C4-2B (cell line): Measurements from ENCODE around the gene UBL4A.
"Not testable (repeated sequence)": the region's sequence is repeated elsewhere in the genome, so short reads cannot be mapped to it uniquely, and the experiment has no call there.

Experiments
- H3K27ac ChIP-seq: fragments of 450-650 bp; 2 replicates; pipeline ENCODE4 v1.5.1; 2017
- ZFX ChIP-seq: fragments of 450-650 bp; IDR thresholded peaks from 2 replicates; pipeline ENCODE4 v1.6.1; 2017
- TF ChIP-seq, protein P1 (sequence below): fragments of 450-650 bp; conservative IDR thresholded peaks from 2 replicates; pipeline ENCODE4 v1.5.1; 2017; ENCODE audit warnings: mild to moderate bottlenecking

The UBL4A gene

DNA sequence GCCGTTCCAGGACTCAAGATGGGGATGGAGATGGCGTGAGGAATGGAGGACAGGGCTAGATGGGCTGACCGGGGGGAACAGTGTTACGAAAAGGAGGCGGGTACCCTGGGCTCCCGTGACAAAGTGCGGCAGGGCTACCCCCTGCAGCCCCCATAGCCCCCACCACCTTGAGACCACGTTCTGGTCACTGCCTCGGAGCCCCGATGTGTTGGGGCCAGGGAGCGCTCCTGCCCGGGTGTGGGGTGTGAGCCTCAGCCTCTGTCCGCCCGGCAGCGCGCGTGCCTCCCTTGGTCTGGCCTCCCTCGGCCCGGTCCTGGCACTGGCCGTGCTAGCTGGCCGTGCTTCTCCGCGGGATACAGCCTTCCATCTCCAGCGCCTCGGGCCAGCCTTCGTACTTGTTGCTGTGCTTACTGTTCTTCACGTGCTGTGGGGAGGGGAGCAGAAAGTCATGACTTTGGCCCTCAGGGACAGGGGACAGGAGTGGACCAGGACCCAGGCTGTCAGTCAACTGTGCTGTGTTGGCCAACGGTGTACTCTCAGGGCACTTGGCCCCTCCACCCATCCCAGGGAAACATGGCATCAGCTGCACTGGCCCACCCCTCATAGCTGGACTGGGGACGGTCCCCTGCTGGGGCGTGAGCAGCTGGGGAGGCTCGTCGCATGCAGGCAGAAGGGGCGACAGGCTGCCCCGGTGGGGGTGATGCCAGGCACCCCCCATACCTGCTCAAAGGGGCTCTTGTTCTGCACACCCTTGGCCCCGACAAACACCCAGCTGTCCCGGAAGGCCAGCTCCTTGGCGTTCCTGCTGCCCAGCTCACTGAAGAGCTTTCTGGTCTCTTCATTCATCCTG is 20.3 kb upstream of the UBL4A start:
- no peak for TF ChIP-seq ZFX
- TF ChIP-seq, protein P1, sequence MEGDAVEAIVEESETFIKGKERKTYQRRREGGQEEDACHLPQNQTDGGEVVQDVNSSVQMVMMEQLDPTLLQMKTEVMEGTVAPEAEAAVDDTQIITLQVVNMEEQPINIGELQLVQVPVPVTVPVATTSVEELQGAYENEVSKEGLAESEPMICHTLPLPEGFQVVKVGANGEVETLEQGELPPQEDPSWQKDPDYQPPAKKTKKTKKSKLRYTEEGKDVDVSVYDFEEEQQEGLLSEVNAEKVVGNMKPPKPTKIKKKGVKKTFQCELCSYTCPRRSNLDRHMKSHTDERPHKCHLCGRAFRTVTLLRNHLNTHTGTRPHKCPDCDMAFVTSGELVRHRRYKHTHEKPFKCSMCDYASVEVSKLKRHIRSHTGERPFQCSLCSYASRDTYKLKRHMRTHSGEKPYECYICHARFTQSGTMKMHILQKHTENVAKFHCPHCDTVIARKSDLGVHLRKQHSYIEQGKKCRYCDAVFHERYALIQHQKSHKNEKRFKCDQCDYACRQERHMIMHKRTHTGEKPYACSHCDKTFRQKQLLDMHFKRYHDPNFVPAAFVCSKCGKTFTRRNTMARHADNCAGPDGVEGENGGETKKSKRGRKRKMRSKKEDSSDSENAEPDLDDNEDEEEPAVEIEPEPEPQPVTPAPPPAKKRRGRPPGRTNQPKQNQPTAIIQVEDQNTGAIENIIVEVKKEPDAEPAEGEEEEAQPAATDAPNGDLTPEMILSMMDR, result no peak
- no peak overlapping the region for H3K27ac ChIP-seq

GRCh38 chrX:154505734-154506133 is 19.3 kb upstream of the UBL4A start:
- no peak for TF ChIP-seq ZFX
- TF ChIP-seq, protein P1, result no peak
- no peak overlapping the region for H3K27ac ChIP-seq

- no peak overlapping the region for H3K27ac ChIP-seq
- TF ChIP-seq, protein P1, result no peak
- no peak for TF ChIP-seq ZFX
Measured at GRCh38 chrX:154502989-154503388, 16.6 kb upstream of the UBL4A start.

DNA sequence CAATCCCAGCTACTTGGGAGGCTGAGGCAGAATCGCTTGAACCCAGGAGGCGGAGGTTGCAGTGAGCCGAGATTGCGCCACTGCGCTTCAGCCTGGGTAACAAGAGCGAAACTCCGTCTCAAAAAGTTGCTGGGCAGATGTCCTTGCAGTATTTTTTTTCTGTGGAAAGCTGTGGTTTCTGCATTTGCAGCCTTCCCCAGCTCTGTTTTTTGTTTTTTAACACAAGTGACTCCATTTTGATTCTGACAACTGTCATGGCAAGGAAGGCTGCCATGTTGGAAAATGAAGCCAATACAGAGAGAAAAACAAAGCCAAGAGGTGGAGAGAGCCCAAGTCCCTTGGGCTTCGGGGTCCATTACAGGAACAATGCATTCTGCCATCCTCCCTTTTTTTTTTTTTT is 15.7 kb upstream of the UBL4A start:
- H3K27ac ChIP-seq, result no peak overlapping the region
- no peak for TF ChIP-seq ZFX
- TF ChIP-seq, protein P1, result no peak

DNA sequence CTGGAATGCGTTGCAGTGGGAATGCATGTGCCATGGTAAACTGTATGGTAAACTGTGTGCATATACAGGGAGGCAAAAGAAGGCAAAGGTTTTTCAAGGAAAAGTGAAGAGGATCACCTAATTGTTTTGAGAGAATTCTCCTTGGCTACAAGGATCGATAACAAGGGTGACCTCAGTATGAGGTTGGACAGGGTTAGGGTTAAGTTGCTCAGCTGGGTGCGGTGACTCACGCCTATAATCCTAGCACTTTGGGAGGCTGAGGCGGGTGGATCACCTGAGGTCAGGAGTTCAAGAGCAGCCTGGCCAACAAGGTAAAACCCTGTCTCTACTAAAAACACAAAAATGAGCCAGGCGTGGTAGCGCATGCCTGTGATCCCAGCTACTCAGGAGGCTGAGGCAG is 15.0 kb upstream of the UBL4A start:
- H3K27ac ChIP-seq, result not testable (repeated sequence)

GRCh38 chrX:154496591-154497137 is 10.2 kb upstream of the UBL4A start:
- not testable (repeated sequence) for H3K27ac ChIP-seq

DNA sequence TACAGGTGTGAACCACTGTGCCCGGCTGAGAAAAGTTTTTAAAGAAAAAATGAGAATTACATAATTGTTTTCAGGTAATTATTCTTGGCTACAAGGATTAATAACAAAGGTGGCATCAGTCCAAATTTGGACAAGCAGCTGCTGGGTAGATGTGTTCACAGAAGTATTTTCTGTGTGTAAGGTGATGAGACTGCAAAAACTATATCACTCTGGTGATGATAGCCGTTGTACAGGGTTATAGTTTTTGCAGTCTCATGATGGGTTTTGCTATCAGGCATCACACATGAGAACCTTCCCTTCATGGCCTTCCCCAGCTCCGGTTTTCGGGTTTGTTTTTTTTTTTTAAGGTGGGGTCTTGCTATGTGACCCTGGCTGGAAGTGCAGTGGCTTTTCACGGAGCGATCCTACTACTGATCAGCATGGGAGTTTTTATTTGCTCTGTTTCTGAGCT is 9.1 kb upstream of the UBL4A start:
- H3K27ac ChIP-seq, result no peak overlapping the region
- TF ChIP-seq ZFX, result no peak
- TF ChIP-seq, protein P1, result no peak

DNA sequence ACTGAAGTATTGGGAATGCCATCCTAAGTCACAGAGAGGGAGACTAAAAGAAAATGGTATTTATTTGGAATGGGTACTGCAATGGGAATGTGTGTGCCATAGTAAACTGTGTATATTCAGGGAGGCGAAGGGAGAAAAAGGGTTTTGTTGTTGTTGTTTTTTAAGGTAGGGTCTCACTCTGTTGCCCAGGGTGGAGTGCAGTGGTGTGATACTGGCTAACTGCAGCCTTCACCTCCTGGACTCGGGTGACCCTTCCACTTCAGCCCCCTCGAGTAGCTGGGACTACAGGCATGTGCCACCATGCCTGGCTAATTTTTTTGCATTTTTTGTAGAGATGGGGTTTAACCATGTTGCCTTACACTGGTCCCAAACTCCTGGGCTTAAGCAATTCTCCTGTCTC is 8.3 kb upstream of the UBL4A start:
- TF ChIP-seq, protein P1, result no peak
- no peak for TF ChIP-seq ZFX
- no peak overlapping the region for H3K27ac ChIP-seq
